Tibial nerve (tissue), 4 donors: ENCODE data around the gene CMPK2. TPM values are rescaled to one million over a fixed set of nuclear protein-coding genes. Genes with fewer than 3 reads are reported as not detected.

Source experiments
- DNase-seq, 2 donors: peaks; one replicate each; pipeline ENCODE4 v3.0.0-alpha.2; 2019; ENCODE audit warnings: low spot score in 2 of 2
- H3K27ac ChIP-seq, 4 donors: fragments of 200-600 bp; sonication (generic) in 3 of 4; one replicate each; pipeline ENCODE4 v1.5.1; 2017 to 2019; ENCODE audit warnings: mild to moderate bottlenecking in 1 of 4
- H3K27me3 ChIP-seq, 2 donors: fragments of 200-600 bp; sonication (generic) in 1 of 2; one replicate each; pipeline versions ENCODE4 v1.5.1 to v1.6.0; 2017 to 2019
- H3K36me3 ChIP-seq, 3 donors: fragments of 200-600 bp; sonication (generic); one replicate each; pipeline ENCODE4 v1.5.1; 2018 to 2019
- H3K4me1 ChIP-seq, 4 donors: fragments of 200-600 bp; sonication (generic) in 3 of 4; one replicate each; pipeline ENCODE4 v1.5.1; 2017 to 2019
- H3K4me3 ChIP-seq, 4 donors: fragments of 200-600 bp; sonication (generic) in 3 of 4; one replicate each; pipeline ENCODE4 v1.5.1; 2017 to 2019; ENCODE audit warnings: mild to moderate bottlenecking in 1 of 4, moderate library complexity in 1 of 4
- H3K9me3 ChIP-seq, 4 donors: fragments of 200-600 bp; sonication (generic) in 3 of 4; one replicate each; pipeline ENCODE4 v1.5.1; 2017 to 2019
- CTCF ChIP-seq, 5 experiments: fragments of 200-600 bp in 3 of 5; fragments of 450-650 bp in 2 of 5; sonication (generic) in 3 of 5; IDR thresholded peaks; one replicate each; pipeline ENCODE4 v1.5.1; 2016 to 2019; ENCODE audit warnings: antibody characterized with exemption in 5 of 5, mild to moderate bottlenecking in 3 of 5, moderate library complexity in 2 of 5
- EP300 ChIP-seq, 2 donors: sonication (generic); formaldehyde crosslinking; IDR thresholded peaks; one replicate each; pipeline ENCODE4 v1.6.1; 2017; ENCODE audit warnings: antibody characterized with exemption in 2 of 2, mild to moderate bottlenecking in 1 of 2
- POLR2A ChIP-seq, 2 donors: fragments of 450-650 bp; IDR thresholded peaks; one replicate each; pipeline ENCODE4 v1.6.1; 2017; ENCODE audit warnings: antibody characterized with exemption in 2 of 2, mild to moderate bottlenecking in 2 of 2, moderate library complexity in 2 of 2
- WGBS, 2 donors: methylation state at CpG; one replicate each; pipeline ENCODE4 v1.1.5; 2018; 5-methylcytosine and 5-hydroxymethylcytosine counted together
- total RNA-seq, 4 donors: library from RNA; depleted of rRNA; stranded (reverse); fragments of >200 nt; gene quantifications; one replicate each; pipeline ENCODE4 v1.1.0, GENCODE V29; 2016

The CMPK2 gene
- total RNA-seq, 4 donors from 2014 or later: 4.5 to 11.4 (median 7.4) TPM

GRCh38 chr2:6820903-6821584, 44.7 kb downstream of the CMPK2 start:
- H3K27ac ChIP-seq: no peak overlapping the region
- H3K4me3 ChIP-seq: no peak overlapping the region
- WGBS, 2 donors: 92 to 93% methylated on average over 21 of the region's 21 CpGs
- no peaks in the 10 kb centered on the region for H3K9me3 ChIP-seq
- H3K27me3 ChIP-seq: no peaks in the 10 kb centered on the region
- TF ChIP-seq POLR2A (IDR thresholded peaks at IDR 0.05): no peak
- TF ChIP-seq CTCF (IDR thresholded peaks at IDR 0.05): no peak
- TF ChIP-seq EP300 (IDR thresholded peaks at IDR 0.05): no peak
- DNase-seq: no peak
- peaks cover 0 to 19% (median 0%) of the 10 kb centered on the region in 4 donors for H3K4me1 ChIP-seq
- H3K36me3 ChIP-seq: no peaks in the 10 kb centered on the region

GRCh38 chr2:6820236-6820635, 45.5 kb downstream of the CMPK2 start:
- DNase-seq: no peak
- Histone ChIP-seq H3K4me3 (no peak overlapping the region), H3K27ac (no peak overlapping the region), H3K36me3 (no peaks in the 10 kb centered on the region), H3K27me3 (no peaks in the 10 kb centered on the region), H3K9me3 (no peaks in the 10 kb centered on the region), H3K4me1 (peaks cover 0 to 19% (median 0%) of the 10 kb centered on the region in 4 donors)
- WGBS, 2 donors: 70 to 80% methylated on average over 5 of the region's 5 CpGs
- TF ChIP-seq CTCF (IDR thresholded peaks at IDR 0.05) (no peak), EP300 (IDR thresholded peaks at IDR 0.05) (no peak), POLR2A (IDR thresholded peaks at IDR 0.05) (no peak)

- no peak overlapping the region for H3K27ac ChIP-seq
- H3K9me3 ChIP-seq: no peaks in the 10 kb centered on the region
- H3K36me3 ChIP-seq: no peaks in the 10 kb centered on the region
- TF ChIP-seq EP300 (IDR thresholded peaks at IDR 0.05): no peak
- TF ChIP-seq POLR2A (IDR thresholded peaks at IDR 0.05): no peak
- TF ChIP-seq CTCF (IDR thresholded peaks at IDR 0.05): no peak
- no peak overlapping the region for H3K4me3 ChIP-seq
- WGBS, 2 donors: 82 to 84% methylated on average over 3 of the region's 3 CpGs
- no peaks in the 10 kb centered on the region for H3K27me3 ChIP-seq
- peaks cover 0 to 19% (median 0%) of the 10 kb centered on the region in 4 donors for H3K4me1 ChIP-seq
- no peak for DNase-seq
Observed at GRCh38 chr2:6819668-6820067, 46.0 kb downstream of the CMPK2 start.

- Histone ChIP-seq H3K4me3 (no peak overlapping the region), H3K27me3 (no peaks in the 10 kb centered on the region), H3K27ac (no peak overlapping the region), H3K9me3 (no peaks in the 10 kb centered on the region), H3K4me1 (peaks cover 0 to 14% (median 0%) of the 10 kb centered on the region in 4 donors), H3K36me3 (no peaks in the 10 kb centered on the region)
- 82 to 92% methylated on average over 5 of the region's 5 CpGs for WGBS, 2 donors
- no peak for DNase-seq
- TF ChIP-seq POLR2A (IDR thresholded peaks at IDR 0.05) (no peak), CTCF (IDR thresholded peaks at IDR 0.05) (no peak), EP300 (IDR thresholded peaks at IDR 0.05) (no peak)
Observed at GRCh38 chr2:6818012-6818411, 47.7 kb downstream of the CMPK2 start.

GRCh38 chr2:6814869-6815268, 50.8 kb downstream of the CMPK2 start:
- DNase-seq: no peak
- Histone ChIP-seq H3K4me1 (no peaks in the 10 kb centered on the region), H3K27me3 (no peaks in the 10 kb centered on the region), H3K9me3 (no peaks in the 10 kb centered on the region), H3K36me3 (no peaks in the 10 kb centered on the region), H3K4me3 (no peak overlapping the region), H3K27ac (no peak overlapping the region)
- TF ChIP-seq POLR2A (IDR thresholded peaks at IDR 0.05) (no peak), CTCF (IDR thresholded peaks at IDR 0.05) (no peak), EP300 (IDR thresholded peaks at IDR 0.05) (no peak)
- WGBS, 2 donors: 91 to 95% methylated on average over 5 of the region's 5 CpGs
